Mesothelial cell of epicardium (in vitro differentiated cells): ENCODE data around the gene SYNE1. TPM values are rescaled to one million over a fixed set of nuclear protein-coding genes. Genes with fewer than 3 reads are reported as not detected.
A peak's percentile ranks its signal among the peaks of the same experiment; 100 is the strongest.
"Not testable (repeated sequence)": the region's sequence is repeated elsewhere in the genome, so short reads cannot be mapped to it uniquely, and the experiment has no call there.

ENCODE experiments used
- DNase-seq, 2 experiments: peaks; one replicate each; pipeline ENCODE4 v3.0.0; 2021; ENCODE audit warnings: low spot score in 2 of 2; ENCODE audit not compliant: unreplicated experiment in 2 of 2
- H3K27ac Mint-ChIP-seq: 2 replicates; pipeline ENCODE4 v1.8.0; 2021; ENCODE audit warnings: mixed read lengths
- H3K27me3 Mint-ChIP-seq: 2 replicates; pipeline ENCODE4 v1.8.0; 2021; ENCODE audit warnings: low read depth, mixed read lengths
- H3K36me3 Mint-ChIP-seq: 2 replicates; pipeline ENCODE4 v1.8.0; 2021; ENCODE audit warnings: mixed read lengths
- H3K4me1 Mint-ChIP-seq: 2 replicates; pipeline ENCODE4 v1.8.0; 2021; ENCODE audit warnings: mixed read lengths
- H3K4me3 Mint-ChIP-seq: 2 replicates; pipeline ENCODE4 v1.8.0; 2021; ENCODE audit warnings: mild to moderate bottlenecking, moderate library complexity, mixed read lengths
- H3K9me3 Mint-ChIP-seq: 2 replicates; pipeline ENCODE4 v1.8.0; 2021; ENCODE audit warnings: mixed read lengths
- total RNA-seq: library from RNA; stranded (reverse); gene quantifications from 3 replicates; pipeline ENCODE4 v1.2.1, GENCODE V29; 2021
- TF ChIP-seq, protein P1 (sequence below): fragments of 200-600 bp; sonication (generic); IDR thresholded peaks from one replicate; pipeline ENCODE4 v1.5.0; 2021; ENCODE audit warnings: antibody characterized with exemption; ENCODE audit not compliant: unreplicated experiment

SYNE1 gene
- total RNA-seq, 1 donor from 2014 or later = 60.5 TPM

DNA sequence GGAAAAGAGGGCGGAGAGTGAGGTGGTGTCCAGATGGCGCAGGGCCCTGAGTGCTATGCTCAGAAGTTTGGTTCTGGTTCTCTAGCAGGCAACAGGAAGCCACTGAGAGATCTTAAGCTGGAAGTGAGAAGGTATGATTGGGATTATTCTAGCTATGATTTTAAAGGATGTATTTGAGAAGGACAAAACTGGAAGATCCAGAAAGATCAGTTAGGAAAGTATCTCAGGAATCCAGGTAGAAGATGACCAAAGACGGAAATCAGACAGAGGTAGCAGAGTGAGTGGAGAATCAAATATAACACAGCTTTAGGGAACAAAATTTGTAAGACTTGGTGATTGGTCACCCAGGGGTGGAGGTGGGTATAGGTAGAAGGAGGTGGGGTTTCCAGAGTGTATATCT lies 5.8 kb downstream of the SYNE1 start:
- Mint-ChIP-seq H3K4me1 (peaks cover 7% of the 10 kb centered on the region), H3K36me3 (no peaks in the 10 kb centered on the region), H3K27ac (no peak overlapping the region), H3K9me3 (no peaks in the 10 kb centered on the region), H3K4me3 (no peak overlapping the region), H3K27me3 (peaks cover 39% of the 10 kb centered on the region)
- DNase-seq = no peak
- TF ChIP-seq, protein P1, sequence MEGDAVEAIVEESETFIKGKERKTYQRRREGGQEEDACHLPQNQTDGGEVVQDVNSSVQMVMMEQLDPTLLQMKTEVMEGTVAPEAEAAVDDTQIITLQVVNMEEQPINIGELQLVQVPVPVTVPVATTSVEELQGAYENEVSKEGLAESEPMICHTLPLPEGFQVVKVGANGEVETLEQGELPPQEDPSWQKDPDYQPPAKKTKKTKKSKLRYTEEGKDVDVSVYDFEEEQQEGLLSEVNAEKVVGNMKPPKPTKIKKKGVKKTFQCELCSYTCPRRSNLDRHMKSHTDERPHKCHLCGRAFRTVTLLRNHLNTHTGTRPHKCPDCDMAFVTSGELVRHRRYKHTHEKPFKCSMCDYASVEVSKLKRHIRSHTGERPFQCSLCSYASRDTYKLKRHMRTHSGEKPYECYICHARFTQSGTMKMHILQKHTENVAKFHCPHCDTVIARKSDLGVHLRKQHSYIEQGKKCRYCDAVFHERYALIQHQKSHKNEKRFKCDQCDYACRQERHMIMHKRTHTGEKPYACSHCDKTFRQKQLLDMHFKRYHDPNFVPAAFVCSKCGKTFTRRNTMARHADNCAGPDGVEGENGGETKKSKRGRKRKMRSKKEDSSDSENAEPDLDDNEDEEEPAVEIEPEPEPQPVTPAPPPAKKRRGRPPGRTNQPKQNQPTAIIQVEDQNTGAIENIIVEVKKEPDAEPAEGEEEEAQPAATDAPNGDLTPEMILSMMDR = no peak

DNA sequence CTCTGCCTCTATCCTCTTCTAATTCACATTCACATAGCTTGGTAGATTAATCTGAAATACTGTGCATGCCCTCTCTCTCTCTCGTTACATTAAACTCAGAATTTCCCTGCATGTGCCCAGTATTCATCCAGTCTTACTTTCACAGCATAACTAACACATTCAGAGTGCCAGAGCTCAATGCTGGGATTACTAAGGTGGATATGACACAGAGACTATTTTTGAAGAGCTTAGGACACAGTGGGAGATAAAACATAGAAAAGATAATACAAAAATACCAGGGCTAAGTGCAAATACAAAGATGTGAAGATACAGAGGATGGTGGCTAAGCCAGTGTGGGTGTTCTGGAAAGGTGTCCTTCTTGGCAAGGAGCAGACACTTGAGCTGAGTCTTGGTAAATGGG lies 6.3 kb downstream of the SYNE1 start:
- TF ChIP-seq, protein P1 = no peak
- Mint-ChIP-seq H3K9me3 (no peaks in the 10 kb centered on the region), H3K4me3 (no peak overlapping the region), H3K27ac (no peak overlapping the region), H3K4me1 (peaks cover 2% of the 10 kb centered on the region), H3K27me3 (peaks cover 34% of the 10 kb centered on the region), H3K36me3 (no peaks in the 10 kb centered on the region)
- no peak for DNase-seq

DNA sequence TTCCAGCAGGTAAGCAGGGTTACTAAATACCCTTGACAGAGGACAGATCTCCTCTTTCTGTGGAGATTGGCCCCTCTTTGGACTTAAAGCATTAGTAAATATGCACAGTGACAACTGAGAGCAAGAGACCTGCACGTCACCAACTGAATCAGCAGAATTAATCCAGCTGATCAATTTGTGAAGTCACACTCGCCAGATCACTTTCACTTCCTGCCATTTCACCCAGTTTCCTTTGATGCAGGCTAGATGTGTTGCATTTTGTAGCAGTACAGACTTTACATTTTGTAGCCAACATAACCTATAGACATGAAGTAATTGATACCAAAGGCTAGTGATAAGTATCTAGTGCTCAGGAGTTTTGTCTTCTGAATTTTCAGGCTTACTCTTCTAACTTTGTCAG lies 11.9 kb downstream of the SYNE1 start:
- TF ChIP-seq, protein P1 = no peak
- no peak overlapping the region for H3K4me3 Mint-ChIP-seq
- H3K27me3 Mint-ChIP-seq = peaks cover 3% of the 10 kb centered on the region
- H3K9me3 Mint-ChIP-seq = peaks cover 8% of the 10 kb centered on the region
- no peak overlapping the region for H3K27ac Mint-ChIP-seq
- H3K36me3 Mint-ChIP-seq = no peaks in the 10 kb centered on the region
- no peak for DNase-seq
- H3K4me1 Mint-ChIP-seq = no peaks in the 10 kb centered on the region

- H3K27me3 Mint-ChIP-seq = peaks cover 10% of the 10 kb centered on the region
- H3K4me1 Mint-ChIP-seq, H3K9me3 Mint-ChIP-seq, DNase-seq, H3K4me3 Mint-ChIP-seq, H3K36me3 Mint-ChIP-seq, H3K27ac Mint-ChIP-seq: not testable (repeated sequence)
Measured at GRCh38 chr6:152614776-152615175, 22.4 kb downstream of the SYNE1 start.

- H3K36me3 Mint-ChIP-seq = no peaks in the 10 kb centered on the region
- H3K4me1 Mint-ChIP-seq = no peaks in the 10 kb centered on the region
- TF ChIP-seq, protein P1 = no peak
- DNase-seq = no peak
- H3K27ac Mint-ChIP-seq = no peak overlapping the region
- peaks cover 7% of the 10 kb centered on the region for H3K9me3 Mint-ChIP-seq
- no peak overlapping the region for H3K4me3 Mint-ChIP-seq
- H3K27me3 Mint-ChIP-seq = peaks cover 3% of the 10 kb centered on the region
Measured at GRCh38 chr6:152609125-152609670, 28.0 kb downstream of the SYNE1 start.

- H3K4me3 Mint-ChIP-seq = no peak overlapping the region
- H3K27ac Mint-ChIP-seq = peak overlapping the region; percentile 16
- no peaks in the 10 kb centered on the region for H3K36me3 Mint-ChIP-seq
- DNase-seq = no peak
- H3K27me3 Mint-ChIP-seq = peaks cover 4% of the 10 kb centered on the region
- TF ChIP-seq, protein P1 = no peak
- peaks cover under 1% of the 10 kb centered on the region for H3K4me1 Mint-ChIP-seq
- peaks cover 7% of the 10 kb centered on the region for H3K9me3 Mint-ChIP-seq
Measured at GRCh38 chr6:152605941-152606340, 31.2 kb downstream of the SYNE1 start.
